Measurements from ENCODE around the gene STK24. TPM values are rescaled to one million over a fixed set of nuclear protein-coding genes. Genes with fewer than 3 reads are reported as not detected.

STK24 gene
- total RNA-seq, 5 donors from 2014 or later (not counting 1 experiment from before 2014, with no cell fraction given): 92.1 to 143 (median 113) TPM

DNA sequence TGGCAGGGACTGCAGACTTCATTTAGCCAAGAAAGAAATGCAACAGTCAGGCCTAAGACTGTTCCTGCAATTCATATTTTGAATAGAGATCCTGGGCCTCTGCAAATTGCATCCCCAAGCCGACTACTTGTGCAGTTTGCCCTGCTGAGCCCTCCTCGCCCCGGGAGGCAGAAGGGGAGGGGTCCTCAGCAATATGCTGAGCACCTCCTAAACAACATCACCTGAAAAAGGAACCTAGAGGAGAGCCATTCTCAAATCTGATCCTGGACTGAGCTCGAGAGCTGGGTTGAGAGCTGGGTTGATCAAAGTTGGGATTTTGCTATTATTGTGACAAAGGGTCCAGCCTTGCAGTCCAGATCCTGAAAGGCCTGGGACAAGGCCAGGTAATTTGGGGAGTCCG is 129.8 kb downstream of the STK24 start:
- no peaks in the 10 kb centered on the region for H3K27me3 Mint-ChIP-seq
- no peaks in the 10 kb centered on the region for H3K27me3 ChIP-seq (replicated peaks in 1 of 2; ENCODE audit: control insufficient read depth in 2 of 2, extremely low read depth in 1 of 2, insufficient read depth in 2 of 2, low read length in 1 of 2)
- H3K36me3 ChIP-seq (ENCODE audit: control insufficient read depth in 2 of 2, extremely low read depth in 1 of 2, insufficient read depth in 1 of 2, low read length in 1 of 2): peaks cover 0 to 22% of the 10 kb centered on the region in 2 donors
- POLR2A ChIA-PET: no interaction called here
- H3K36me3 Mint-ChIP-seq: peaks cover 22% of the 10 kb centered on the region
- H3K4me3 Mint-ChIP-seq: no peak overlapping the region
- no peaks in the 10 kb centered on the region for H3K9me3 ChIP-seq
- H3K4me1 Mint-ChIP-seq: peaks cover 25 to 34% (median 33%) of the 10 kb centered on the region in 3 donors
- no peak overlapping the region for H3K4me3 ChIP-seq (ENCODE audit: control insufficient read depth in 1 of 2, extremely low read depth in 1 of 2, low read length in 1 of 2)
- ATAC-seq (replicated peaks in 1 of 4) (no peak), DNase-seq (no peak)
- no peak overlapping the region for H3K27ac ChIP-seq (ENCODE audit: low read length)
- 95% methylated on average over 3 of the region's 5 CpGs for WGBS (ENCODE audit: insufficient coverage)
- peak overlapping the region; percentile 48 to 49 for H3K27ac Mint-ChIP-seq
- peaks cover 2 to 30% of the 10 kb centered on the region in 2 experiments for H3K4me1 ChIP-seq (ENCODE audit: control insufficient read depth in 1 of 2, extremely low read depth in 1 of 2, insufficient read depth in 2 of 2, low read length in 2 of 2)
- CTCF ChIA-PET: interaction anchor here (0.5 to 2.4 kb wide), 4 partner anchors 10 to 225 kb away, joined by 3 to 9 read pairs (median 6); no protein-coding TSS in a partner anchor
- H3K9me3 Mint-ChIP-seq: no peaks in the 10 kb centered on the region

DNA sequence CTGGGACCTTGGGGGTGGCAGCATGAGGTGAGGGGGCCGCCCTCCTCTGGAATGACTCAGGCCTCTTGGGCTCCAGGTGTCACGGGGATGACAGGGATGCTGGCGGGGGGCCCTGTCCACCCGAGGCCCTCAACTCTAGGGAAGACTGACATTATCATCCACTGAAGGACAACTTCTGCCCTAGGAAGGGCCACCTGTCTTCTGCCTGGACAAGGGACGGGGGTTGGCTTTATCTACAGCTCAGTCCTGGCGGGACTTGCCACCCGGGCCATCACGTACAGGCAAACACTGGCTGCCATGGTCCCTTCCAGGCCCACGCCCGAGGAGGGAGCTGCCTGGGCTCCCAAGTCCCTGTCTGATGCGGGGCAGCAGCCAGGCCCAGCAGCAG is 130.7 kb downstream of the STK24 start:
- Mint-ChIP-seq H3K4me3 (no peak overlapping the region), H3K4me1 (peaks cover 16 to 25% (median 24%) of the 10 kb centered on the region in 3 donors), H3K9me3 (no peaks in the 10 kb centered on the region), H3K27me3 (no peaks in the 10 kb centered on the region), H3K36me3 (peaks cover 15% of the 10 kb centered on the region), H3K27ac (peak overlapping the region; percentile 91 to 93)
- DNase-seq: no peak
- no peaks in the 10 kb centered on the region for H3K27me3 ChIP-seq (replicated peaks in 1 of 2; ENCODE audit: control insufficient read depth in 2 of 2, extremely low read depth in 1 of 2, insufficient read depth in 2 of 2, low read length in 1 of 2)
- peaks cover 2 to 24% of the 10 kb centered on the region in 2 experiments for H3K4me1 ChIP-seq (ENCODE audit: control insufficient read depth in 1 of 2, extremely low read depth in 1 of 2, insufficient read depth in 2 of 2, low read length in 2 of 2)
- ChIA-PET POLR2A (no interaction called here), CTCF (interaction anchor here (0.6 to 3.1 kb wide), 14 partner anchors 8 to 1079 kb away, joined by 3 to 49 read pairs (median 4); no protein-coding TSS in a partner anchor)
- peak overlapping the region; percentile 85 for H3K27ac ChIP-seq (ENCODE audit: low read length)
- H3K4me3 ChIP-seq (ENCODE audit: control insufficient read depth in 1 of 2, extremely low read depth in 1 of 2, low read length in 1 of 2): no peak overlapping the region
- H3K9me3 ChIP-seq: no peaks in the 10 kb centered on the region
- ATAC-seq (replicated peaks in 1 of 4): no peak
- peaks cover 0 to 14% of the 10 kb centered on the region in 2 donors for H3K36me3 ChIP-seq (ENCODE audit: control insufficient read depth in 2 of 2, extremely low read depth in 1 of 2, insufficient read depth in 1 of 2, low read length in 1 of 2)
- 86% methylated on average over 10 of the region's 11 CpGs for WGBS (ENCODE audit: insufficient coverage)

DNA sequence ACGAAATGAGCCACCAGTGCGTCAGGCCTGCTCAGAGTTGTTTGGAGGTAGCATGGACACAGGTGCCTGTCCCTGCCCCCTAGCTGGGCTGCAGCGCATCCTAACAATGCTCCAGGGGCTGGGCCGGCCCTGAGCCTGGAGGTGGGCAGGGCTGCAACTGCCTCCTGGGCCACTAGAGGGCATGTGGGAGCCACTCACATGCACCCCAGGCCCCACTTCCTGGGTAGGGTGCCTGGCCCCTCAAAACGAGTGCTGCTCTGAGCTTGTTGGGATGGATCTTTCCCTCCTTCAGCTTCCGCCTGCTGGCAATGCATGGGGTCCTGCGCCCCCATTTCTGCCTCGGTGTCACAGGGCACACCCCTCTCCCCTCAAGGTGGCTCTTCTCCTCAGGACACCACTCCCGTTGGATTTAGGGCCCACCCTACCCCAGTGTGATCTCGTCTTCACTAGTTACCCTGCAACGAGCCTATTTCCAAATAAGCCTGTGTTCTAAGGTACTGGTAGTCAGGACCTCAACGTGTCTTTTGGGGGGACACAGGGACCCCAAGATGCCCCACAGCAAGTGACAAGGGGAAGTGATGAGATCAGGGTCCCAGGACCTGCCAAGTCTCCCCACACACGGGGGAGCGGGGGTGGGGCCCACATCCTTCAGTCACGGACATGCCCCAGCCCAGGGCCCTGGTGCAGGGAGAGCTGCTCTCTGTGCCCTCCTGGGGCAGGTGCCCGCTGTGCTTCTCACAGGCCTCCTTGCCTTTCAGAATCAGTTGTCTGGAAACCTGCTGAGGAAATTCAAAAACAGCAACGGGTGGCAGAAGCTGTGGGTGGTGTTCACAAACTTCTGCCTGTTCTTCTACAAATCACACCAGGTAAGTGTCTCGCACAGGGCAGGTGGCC is 131.3 kb downstream of the STK24 start:
- Mint-ChIP-seq H3K4me1 (peaks cover 11 to 18% (median 18%) of the 10 kb centered on the region in 3 donors), H3K27ac (peak overlapping the region; percentile 91 to 93), H3K9me3 (no peaks in the 10 kb centered on the region), H3K27me3 (no peaks in the 10 kb centered on the region), H3K36me3 (peaks cover 15% of the 10 kb centered on the region), H3K4me3 (peak overlapping the region in 2 of 3 donors; percentile 18 to 58)
- DNase-seq (peak; percentile 49 to 88 (median 75)), ATAC-seq (replicated peaks in 1 of 4) (peak; percentile 92 to 95 (median 95))
- Histone ChIP-seq H3K27ac (ENCODE audit: low read length) (peak overlapping the region; percentile 85), H3K4me3 (ENCODE audit: control insufficient read depth in 1 of 2, extremely low read depth in 1 of 2, low read length in 1 of 2) (no peak overlapping the region), H3K36me3 (ENCODE audit: control insufficient read depth in 2 of 2, extremely low read depth in 1 of 2, insufficient read depth in 1 of 2, low read length in 1 of 2) (peaks cover 0 to 12% of the 10 kb centered on the region in 2 donors), H3K9me3 (no peaks in the 10 kb centered on the region), H3K27me3 (replicated peaks in 1 of 2; ENCODE audit: control insufficient read depth in 2 of 2, extremely low read depth in 1 of 2, insufficient read depth in 2 of 2, low read length in 1 of 2) (no peaks in the 10 kb centered on the region), H3K4me1 (ENCODE audit: control insufficient read depth in 1 of 2, extremely low read depth in 1 of 2, insufficient read depth in 2 of 2, low read length in 2 of 2) (peaks cover 2 to 18% of the 10 kb centered on the region in 2 experiments)
- 15% methylated on average over 11 of the region's 18 CpGs for WGBS (ENCODE audit: insufficient coverage)
- ChIA-PET CTCF (interaction anchor here (0.5 to 3.1 kb wide), 31 partner anchors 9 to 1078 kb away, joined by 3 to 49 read pairs (median 4); no protein-coding TSS in a partner anchor), POLR2A (interaction anchor here in 1 of 2 donors (0.6 kb wide), 1 partner anchor 541 kb away, joined by 3 read pairs; no protein-coding TSS in a partner anchor)

DNA sequence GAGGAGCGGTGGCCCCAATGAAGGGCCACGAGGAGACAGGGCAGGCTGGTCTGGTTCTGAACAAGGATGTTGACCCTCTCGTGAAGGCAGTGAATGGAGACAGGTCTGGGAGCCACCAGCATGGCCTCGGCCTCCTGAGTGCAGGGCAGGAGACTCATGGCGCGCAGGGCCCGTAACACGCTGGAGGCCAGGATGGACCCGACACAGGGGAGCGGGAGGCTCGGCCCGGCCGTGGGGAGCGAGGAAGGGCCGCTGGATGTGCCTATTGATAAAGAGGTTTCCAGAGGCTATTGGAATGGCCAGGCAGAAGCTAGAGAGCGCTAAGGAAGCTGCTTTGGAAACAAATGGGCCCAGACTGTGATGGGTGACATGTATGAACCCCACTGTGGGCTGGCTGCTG is 132.5 kb downstream of the STK24 start:
- DNase-seq: no peak
- ATAC-seq (replicated peaks in 1 of 4): no peak
- no peak overlapping the region for H3K4me3 ChIP-seq (ENCODE audit: control insufficient read depth in 1 of 2, extremely low read depth in 1 of 2, low read length in 1 of 2)
- no peaks in the 10 kb centered on the region for H3K27me3 ChIP-seq (replicated peaks in 1 of 2; ENCODE audit: control insufficient read depth in 2 of 2, extremely low read depth in 1 of 2, insufficient read depth in 2 of 2, low read length in 1 of 2)
- Mint-ChIP-seq H3K4me3 (no peak overlapping the region), H3K27ac (peak overlapping the region in 1 of 2 donors; percentile 43), H3K27me3 (no peaks in the 10 kb centered on the region), H3K4me1 (peaks cover 11 to 14% (median 14%) of the 10 kb centered on the region in 3 donors), H3K9me3 (no peaks in the 10 kb centered on the region), H3K36me3 (peaks cover 15% of the 10 kb centered on the region)
- CTCF ChIA-PET: interaction anchor here (1.1 to 3.1 kb wide), 9 partner anchors 10 to 246 kb away, joined by 3 to 49 read pairs (median 7); no protein-coding TSS in a partner anchor
- H3K4me1 ChIP-seq (ENCODE audit: control insufficient read depth in 1 of 2, extremely low read depth in 1 of 2, insufficient read depth in 2 of 2, low read length in 2 of 2): peaks cover 2 to 14% of the 10 kb centered on the region in 2 experiments
- no peak overlapping the region for H3K27ac ChIP-seq (ENCODE audit: low read length)
- H3K9me3 ChIP-seq: no peaks in the 10 kb centered on the region
- peaks cover 0 to 10% of the 10 kb centered on the region in 2 donors for H3K36me3 ChIP-seq (ENCODE audit: control insufficient read depth in 2 of 2, extremely low read depth in 1 of 2, insufficient read depth in 1 of 2, low read length in 1 of 2)
- POLR2A ChIA-PET: no interaction called here
- 93% methylated on average over 16 of the region's 16 CpGs for WGBS (ENCODE audit: insufficient coverage)

DNA sequence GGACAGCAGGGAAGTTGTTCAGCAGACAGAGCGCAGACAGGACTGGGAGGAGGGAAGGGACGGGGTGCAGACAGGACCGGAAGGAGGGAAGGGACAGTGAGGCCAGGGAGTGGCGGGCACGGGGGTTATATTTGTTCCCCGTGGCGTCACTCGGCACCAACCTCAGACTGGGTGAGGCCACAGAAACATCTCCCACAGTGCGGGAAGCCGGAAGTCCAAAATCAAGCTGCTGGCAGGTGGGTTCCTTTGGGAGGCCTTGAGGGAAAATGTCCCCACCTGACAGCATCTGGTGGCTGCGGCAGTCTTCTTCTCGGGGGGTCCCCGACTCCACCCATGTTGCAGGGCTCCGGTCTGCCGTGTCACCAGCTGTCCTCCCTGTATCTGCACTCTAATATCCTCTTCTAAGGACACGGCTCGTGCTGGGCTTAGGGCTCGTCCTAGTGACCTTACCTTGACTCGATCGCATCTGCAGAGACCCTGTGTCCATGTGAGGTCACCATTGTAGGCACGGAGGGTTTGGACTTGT is 133.0 kb downstream of the STK24 start:
- peaks cover 2 to 14% of the 10 kb centered on the region in 2 experiments for H3K4me1 ChIP-seq (ENCODE audit: control insufficient read depth in 1 of 2, extremely low read depth in 1 of 2, insufficient read depth in 2 of 2, low read length in 2 of 2)
- H3K27ac ChIP-seq (ENCODE audit: low read length): no peak overlapping the region
- peaks cover 11 to 14% (median 13%) of the 10 kb centered on the region in 3 donors for H3K4me1 Mint-ChIP-seq
- no peak overlapping the region for H3K4me3 ChIP-seq (ENCODE audit: control insufficient read depth in 1 of 2, extremely low read depth in 1 of 2, low read length in 1 of 2)
- POLR2A ChIA-PET: no interaction called here
- peaks cover 0 to 2% of the 10 kb centered on the region in 2 experiments for H3K27me3 ChIP-seq (replicated peaks in 1 of 2; ENCODE audit: control insufficient read depth in 2 of 2, extremely low read depth in 1 of 2, insufficient read depth in 2 of 2, low read length in 1 of 2)
- no peak for DNase-seq
- H3K36me3 ChIP-seq (ENCODE audit: control insufficient read depth in 2 of 2, extremely low read depth in 1 of 2, insufficient read depth in 1 of 2, low read length in 1 of 2): peaks cover 0 to 7% of the 10 kb centered on the region in 2 donors
- no peaks in the 10 kb centered on the region for H3K9me3 Mint-ChIP-seq
- H3K36me3 Mint-ChIP-seq: peaks cover 15% of the 10 kb centered on the region
- peak overlapping the region in 1 of 2 donors; percentile 43 for H3K27ac Mint-ChIP-seq
- H3K4me3 Mint-ChIP-seq: no peak overlapping the region
- CTCF ChIA-PET: interaction anchor here (2.5 to 3.1 kb wide), 2 partner anchors 210 to 228 kb away, joined by 7 to 20 read pairs; no protein-coding TSS in a partner anchor
- ATAC-seq (replicated peaks in 1 of 4): no peak
- 95% methylated on average over 12 of the region's 21 CpGs for WGBS (ENCODE audit: insufficient coverage)
- no peaks in the 10 kb centered on the region for H3K9me3 ChIP-seq
- H3K27me3 Mint-ChIP-seq: no peaks in the 10 kb centered on the region

DNA sequence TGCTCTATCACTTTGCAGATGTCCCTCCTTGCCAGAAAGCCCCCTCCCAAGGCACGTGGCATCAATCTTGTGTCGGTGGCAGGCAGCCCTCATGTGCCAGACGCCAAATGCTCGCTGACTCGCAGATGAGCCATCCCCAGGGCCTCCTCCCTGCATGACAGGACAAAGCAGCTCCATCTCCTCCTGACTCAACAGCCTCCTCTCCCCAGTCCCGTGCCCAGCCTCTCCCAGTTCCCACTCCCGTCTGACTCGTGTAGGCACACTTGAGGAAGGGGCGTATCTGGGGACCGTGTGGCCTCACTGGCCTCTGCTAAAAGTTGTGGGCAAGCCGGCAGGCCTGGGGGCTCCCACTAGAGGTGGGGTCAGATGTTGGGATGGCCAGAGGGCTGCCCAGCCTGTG is 133.6 kb downstream of the STK24 start:
- Histone ChIP-seq H3K27ac (ENCODE audit: low read length) (no peak overlapping the region), H3K36me3 (ENCODE audit: control insufficient read depth in 2 of 2, extremely low read depth in 1 of 2, insufficient read depth in 1 of 2, low read length in 1 of 2) (peaks cover 0 to 3% of the 10 kb centered on the region in 2 donors), H3K9me3 (no peaks in the 10 kb centered on the region), H3K4me1 (ENCODE audit: control insufficient read depth in 1 of 2, extremely low read depth in 1 of 2, insufficient read depth in 2 of 2, low read length in 2 of 2) (peaks cover 2 to 14% of the 10 kb centered on the region in 2 experiments), H3K4me3 (ENCODE audit: control insufficient read depth in 1 of 2, extremely low read depth in 1 of 2, low read length in 1 of 2) (no peak overlapping the region), H3K27me3 (replicated peaks in 1 of 2; ENCODE audit: control insufficient read depth in 2 of 2, extremely low read depth in 1 of 2, insufficient read depth in 2 of 2, low read length in 1 of 2) (peaks cover 0 to 7% of the 10 kb centered on the region in 2 experiments)
- Mint-ChIP-seq H3K27me3 (no peaks in the 10 kb centered on the region), H3K27ac (no peak overlapping the region), H3K36me3 (peaks cover 10% of the 10 kb centered on the region), H3K4me1 (peaks cover 11 to 14% (median 13%) of the 10 kb centered on the region in 3 donors), H3K9me3 (no peaks in the 10 kb centered on the region), H3K4me3 (no peak overlapping the region)
- ChIA-PET POLR2A (no interaction called here), CTCF (interaction anchor here (2.5 to 3.1 kb wide), 2 partner anchors 210 to 229 kb away, joined by 7 to 20 read pairs; no protein-coding TSS in a partner anchor)
- WGBS (ENCODE audit: insufficient coverage): 91% methylated on average over 6 of the region's 11 CpGs
- ATAC-seq (replicated peaks in 1 of 4): no peak
- no peak for DNase-seq
